Neuronal stem cell (in vitro differentiated cells): ENCODE results near the gene KRTAP12-1.
A peak's percentile ranks its signal among the peaks of the same experiment; 100 is the strongest.
"Not testable (repeated sequence)": the region's sequence is repeated elsewhere in the genome, so short reads cannot be mapped to it uniquely, and the experiment has no call there.

Experiments
- DNase-seq: peaks from one replicate; pipeline ENCODE4 v3.0.0-alpha.2; 2013; ENCODE audit warnings: low spot score
- H2AFZ ChIP-seq: one replicate; pipeline ENCODE4 v1.6.1; 2013; ENCODE audit warnings: mild to moderate bottlenecking, low read length, inconsistent platforms
- H2AK5ac ChIP-seq: 2 replicates; pipeline ENCODE4 v1.6.1; 2013; ENCODE audit warnings: low read depth, mild to moderate bottlenecking, inconsistent platforms, low read length, moderate library complexity, mixed read lengths
- H2BK120ac ChIP-seq: 2 replicates; pipeline ENCODE4 v1.6.1; 2013; ENCODE audit warnings: low read depth, mild to moderate bottlenecking, inconsistent platforms, low read length, moderate library complexity, mixed read lengths
- H2BK12ac ChIP-seq: one replicate; pipeline ENCODE4 v1.6.1; 2013; ENCODE audit warnings: low read length, inconsistent platforms
- H2BK15ac ChIP-seq: 2 replicates; pipeline ENCODE4 v1.6.1; 2013; ENCODE audit warnings: mild to moderate bottlenecking, low read length, inconsistent platforms, mixed read lengths
- H2BK5ac ChIP-seq: one replicate; pipeline ENCODE4 v1.6.1; 2013; ENCODE audit warnings: inconsistent platforms, mild to moderate bottlenecking, low read length, moderate library complexity
- H3K14ac ChIP-seq: one replicate; pipeline ENCODE4 v1.6.1; 2013; ENCODE audit warnings: low read length, inconsistent platforms
- H3K18ac ChIP-seq: 2 replicates; pipeline ENCODE4 v1.6.1; 2013; ENCODE audit warnings: low read length, inconsistent platforms
- H3K23ac ChIP-seq: 2 replicates; pipeline ENCODE4 v1.6.1; 2013; ENCODE audit warnings: low read depth, mild to moderate bottlenecking, mixed read lengths, low read length, inconsistent platforms; ENCODE audit not compliant: poor library complexity
- H3K27ac ChIP-seq: replicated peaks from 3 replicates; pipeline ENCODE4 v1.5.1; 2013; ENCODE audit warnings: low read length, inconsistent platforms
- H3K27me3 ChIP-seq, 3 experiments: 2 replicates each; pipeline ENCODE4 v1.6.1; 2013; ENCODE audit warnings: low read length in 3 of 3, mild to moderate bottlenecking in 2 of 3, inconsistent platforms in 1 of 3, low read depth in 1 of 3, mixed read lengths in 1 of 3, moderate library complexity in 1 of 3; ENCODE audit not compliant: control insufficient read depth in 3 of 3, insufficient read depth in 3 of 3
- H3K36me3 ChIP-seq, 2 donors: replicated peaks in 1 of 2; 2 replicates each; pipeline ENCODE4 v1.6.1; 2013; ENCODE audit warnings: low read length in 2 of 2; ENCODE audit not compliant: control insufficient read depth in 2 of 2, insufficient read depth in 2 of 2
- H3K4ac ChIP-seq: 2 replicates; pipeline ENCODE4 v1.6.1; 2013; ENCODE audit warnings: inconsistent platforms, mild to moderate bottlenecking, low read length, moderate library complexity
- H3K4me1 ChIP-seq, 2 donors: 1 replicate in 1 of 2; 2 replicates in 1 of 2; pipeline ENCODE4 v1.6.1; 2013; ENCODE audit warnings: low read length in 2 of 2, low read depth in 1 of 2; ENCODE audit not compliant: control insufficient read depth in 2 of 2, insufficient read depth in 1 of 2
- H3K4me2 ChIP-seq: one replicate; pipeline ENCODE4 v1.6.1; 2013; ENCODE audit warnings: mild to moderate bottlenecking, low read length, inconsistent platforms; ENCODE audit not compliant: insufficient read depth, poor library complexity, severe bottlenecking
- H3K4me3 ChIP-seq, 2 donors: 2 replicates each; pipeline ENCODE4 v1.5.1; 2013; ENCODE audit warnings: low read length in 2 of 2, mild to moderate bottlenecking in 2 of 2, inconsistent platforms in 1 of 2, moderate library complexity in 1 of 2
- H3K79me1 ChIP-seq: one replicate; pipeline ENCODE4 v1.6.1; 2013; ENCODE audit warnings: low read depth, mild to moderate bottlenecking, inconsistent platforms, low read length, moderate library complexity
- H3K9ac ChIP-seq: one replicate; pipeline ENCODE4 v1.6.1; 2013; ENCODE audit warnings: mild to moderate bottlenecking, low read depth, low read length, inconsistent platforms; ENCODE audit not compliant: poor library complexity
- H3K9me3 ChIP-seq, 2 donors: replicated peaks in 1 of 2; 2 replicates each; pipeline versions ENCODE3 to v1.6.1; 2013; ENCODE audit warnings: low read length in 2 of 2, mild to moderate bottlenecking in 2 of 2, inconsistent platforms in 1 of 2, low read depth in 1 of 2, mixed read lengths in 1 of 2, moderate library complexity in 1 of 2; ENCODE audit not compliant: control insufficient read depth in 2 of 2, insufficient read depth in 1 of 2
- H4K8ac ChIP-seq: one replicate; pipeline ENCODE4 v1.6.1; 2013; ENCODE audit warnings: low read depth, mild to moderate bottlenecking, inconsistent platforms, low read length, moderate library complexity
- H4K91ac ChIP-seq: one replicate; pipeline ENCODE4 v1.6.1; 2013; ENCODE audit warnings: low read length, low read depth, mild to moderate bottlenecking, inconsistent platforms; ENCODE audit not compliant: poor library complexity
- WGBS, 2 donors: extraction: QIAGEN DNeasy Blood & Tissue Kit; methylation state at CpG; one replicate each; pipeline ENCODE4 v1.1.7; 2013; ENCODE audit warnings: missing lambda C conversion rate in 2 of 2, mixed read lengths in 1 of 2; ENCODE audit not compliant: insufficient read length in 2 of 2, insufficient replicate concordance in 1 of 2; ENCODE audit errors: extremely low coverage in 2 of 2; 5-methylcytosine and 5-hydroxymethylcytosine counted together

The KRTAP12-1 gene

GRCh38 chr21:44685050-44685449 is 3.1 kb upstream of the KRTAP12-1 start:
- not testable (repeated sequence) for DNase-seq, H3K27ac ChIP-seq, H4K8ac ChIP-seq, H2BK15ac ChIP-seq, H3K14ac ChIP-seq, H2BK5ac ChIP-seq, H3K23ac ChIP-seq, H3K36me3 ChIP-seq, H2AFZ ChIP-seq, H3K9ac ChIP-seq, H4K91ac ChIP-seq, H3K4me3 ChIP-seq, H2AK5ac ChIP-seq, H3K18ac ChIP-seq, H3K4me2 ChIP-seq, H3K4ac ChIP-seq, H2BK120ac ChIP-seq, H3K79me1 ChIP-seq, H2BK12ac ChIP-seq, H3K9me3 ChIP-seq
- Histone ChIP-seq H3K4me1 (peaks cover 5 to 13% of the 10 kb centered on the region in 2 donors), H3K27me3 (peaks cover 0 to 14% (median 0%) of the 10 kb centered on the region in 3 experiments)
- no CpG with 5 or more reads among the region's 6 CpGs for WGBS, 2 donors

GRCh38 chr21:44684483-44684882 is 2.5 kb upstream of the KRTAP12-1 start:
- H4K91ac ChIP-seq: no peak overlapping the region
- H3K18ac ChIP-seq: no peak overlapping the region
- no peak overlapping the region for H3K14ac ChIP-seq
- no peak overlapping the region for H2BK12ac ChIP-seq
- no peak overlapping the region for H3K9ac ChIP-seq
- peaks cover 0 to 14% (median 0%) of the 10 kb centered on the region in 3 experiments for H3K27me3 ChIP-seq
- no peak overlapping the region for H3K4me3 ChIP-seq
- WGBS, 2 donors: no CpG with 5 or more reads among the region's 6 CpGs
- H2AFZ ChIP-seq: no peak overlapping the region
- no peak overlapping the region for H3K23ac ChIP-seq
- H3K27ac ChIP-seq: no peak overlapping the region
- no peak overlapping the region for H2BK15ac ChIP-seq
- H2BK5ac ChIP-seq: no peak overlapping the region
- no peak for DNase-seq
- H3K4me1 ChIP-seq: peaks cover 5 to 13% of the 10 kb centered on the region in 2 donors
- no peak overlapping the region for H2BK120ac ChIP-seq
- no peaks in the 10 kb centered on the region for H3K79me1 ChIP-seq
- H3K36me3 ChIP-seq: no peaks in the 10 kb centered on the region
- no peaks in the 10 kb centered on the region for H3K9me3 ChIP-seq
- H3K4me2 ChIP-seq: no peak overlapping the region
- H3K4ac ChIP-seq: no peak overlapping the region
- H2AK5ac ChIP-seq: no peak overlapping the region
- no peak overlapping the region for H4K8ac ChIP-seq

- Histone ChIP-seq H3K4me1 (peaks cover 5 to 13% of the 10 kb centered on the region in 2 donors), H3K4ac (no peak overlapping the region), H2BK12ac (no peak overlapping the region), H2BK120ac (no peak overlapping the region), H3K79me1 (no peaks in the 10 kb centered on the region), H3K23ac (no peak overlapping the region), H3K27me3 (peaks cover 0 to 14% (median 0%) of the 10 kb centered on the region in 3 experiments), H3K18ac (no peak overlapping the region), H3K4me3 (no peak overlapping the region), H3K36me3 (no peaks in the 10 kb centered on the region), H2AFZ (no peak overlapping the region), H3K9ac (no peak overlapping the region), H2BK15ac (no peak overlapping the region), H4K8ac (no peak overlapping the region), H3K27ac (no peak overlapping the region), H3K9me3 (no peaks in the 10 kb centered on the region), H4K91ac (no peak overlapping the region), H3K14ac (no peak overlapping the region), H3K4me2 (no peak overlapping the region), H2AK5ac (no peak overlapping the region), H2BK5ac (no peak overlapping the region)
- no peak for DNase-seq
- WGBS, 2 donors: no CpG with 5 or more reads among the region's 7 CpGs
These were observed 2.1 kb upstream of the KRTAP12-1 start for GRCh38 chr21:44684077-44684476.

GRCh38 chr21:44682580-44683151 is 703 bp upstream of the KRTAP12-1 start:
- H2AFZ ChIP-seq: no peak overlapping the region
- peak overlapping the region; percentile 16 for H2BK15ac ChIP-seq

More at GRCh38 chr21:44682580-44683151, 703 bp upstream of the KRTAP12-1 start:
- Histone ChIP-seq H3K9me3 (no peaks in the 10 kb centered on the region), H3K27ac (no peak overlapping the region), H3K36me3 (no peaks in the 10 kb centered on the region), H3K18ac (peak overlapping the region; percentile 36), H3K79me1 (no peaks in the 10 kb centered on the region), H4K91ac (no peak overlapping the region), H3K14ac (no peak overlapping the region), H3K4ac (no peak overlapping the region), H2BK120ac (peak overlapping the region; percentile 19), H3K4me2 (no peak overlapping the region), H2AK5ac (peak overlapping the region; percentile 62), H4K8ac (no peak overlapping the region), H3K9ac (no peak overlapping the region), H3K23ac (no peak overlapping the region), H3K4me1 (peaks cover 5 to 11% of the 10 kb centered on the region in 2 donors), H2BK5ac (no peak overlapping the region), H2BK12ac (no peak overlapping the region), H3K27me3 (peaks cover 0 to 14% (median 0%) of the 10 kb centered on the region in 3 experiments), H3K4me3 (no peak overlapping the region)
- no CpG with 5 or more reads among the region's 15 CpGs for WGBS, 2 donors
- DNase-seq: no peak
